Prostate gland (tissue), 2 donors: Measurements from ENCODE around the gene CDH16.

Experiments
- CTCF ChIP-seq, 4 experiments: fragments of 200-600 bp in 2 of 4; fragments of 450-650 bp in 2 of 4; sonication (generic) in 2 of 4; IDR thresholded peaks; 1 replicate in 3 of 4; 2 replicates in 1 of 4; pipeline ENCODE4 v1.5.1; 2016 to 2019; ENCODE audit warnings: antibody characterized with exemption in 4 of 4, mild to moderate bottlenecking in 2 of 4, moderate library complexity in 2 of 4
- POLR2A ChIP-seq: fragments of 450-650 bp; IDR thresholded peaks from one replicate; pipeline ENCODE4 v1.6.1; 2016; ENCODE audit warnings: antibody characterized with exemption, mild to moderate bottlenecking

GRCh38 chr16:66862023-66862520 is 56.6 kb downstream of the CDH16 start:
- TF ChIP-seq CTCF (IDR thresholded peaks at IDR 0.05) (no peak), POLR2A (no peak)
